Liver (tissue), 9 donors: Measurements from ENCODE around the gene DROSHA. TPM values are rescaled to one million over a fixed set of nuclear protein-coding genes. Genes with fewer than 3 reads are reported as not detected.

Source experiments
- DNase-seq: peaks from one replicate; pipeline ENCODE4 v3.0.0-alpha.2; 2017; ENCODE audit warnings: low spot score
- H3K27ac ChIP-seq, 2 donors: one replicate each; pipeline ENCODE4 v1.7.0; 2013; ENCODE audit warnings: inconsistent platforms in 2 of 2, low read length in 2 of 2, control low read depth in 1 of 2, low read depth in 1 of 2, mild to moderate bottlenecking in 1 of 2
- H3K27me3 ChIP-seq, 4 donors: one replicate each; pipeline versions ENCODE4 v1.6.1 to v1.7.0; 2013; ENCODE audit warnings: low read length in 3 of 4, inconsistent platforms in 1 of 4, mild to moderate bottlenecking in 1 of 4, moderate library complexity in 1 of 4; ENCODE audit not compliant: control insufficient read depth in 4 of 4, insufficient read depth in 4 of 4
- H3K36me3 ChIP-seq, 4 donors: one replicate each; pipeline versions ENCODE4 v1.6.1 to v1.7.0; 2013; ENCODE audit warnings: low read length in 3 of 4, mild to moderate bottlenecking in 3 of 4, low read depth in 1 of 4, moderate library complexity in 1 of 4; ENCODE audit not compliant: control insufficient read depth in 4 of 4, insufficient read depth in 3 of 4
- H3K4me1 ChIP-seq, 4 donors: one replicate each; pipeline versions ENCODE4 v1.6.1 to v1.7.0; 2013; ENCODE audit warnings: low read length in 3 of 4, mild to moderate bottlenecking in 3 of 4, moderate library complexity in 1 of 4; ENCODE audit not compliant: control insufficient read depth in 4 of 4, insufficient read depth in 4 of 4
- H3K4me3 ChIP-seq, 3 donors: one replicate each; pipeline versions ENCODE4 v1.6.1 to v1.7.0; 2013; ENCODE audit warnings: low read length in 3 of 3, control low read depth in 1 of 3, low read depth in 1 of 3, mild to moderate bottlenecking in 1 of 3
- H3K9ac ChIP-seq, 2 donors: one replicate each; pipeline ENCODE4 v1.7.0; 2013; ENCODE audit warnings: low read length in 2 of 2, mild to moderate bottlenecking in 2 of 2, moderate library complexity in 2 of 2, control low read depth in 1 of 2, low read depth in 1 of 2
- H3K9me3 ChIP-seq, 4 donors: one replicate each; pipeline versions ENCODE4 v1.6.1 to v1.7.0; 2013; ENCODE audit warnings: low read length in 3 of 4; ENCODE audit not compliant: control insufficient read depth in 4 of 4
- CTCF ChIP-seq: fragments of 150-350 bp; IDR thresholded peaks from 2 replicates; pipeline ENCODE4 v1.5.1; 2017; ENCODE audit warnings: improper control_type of control experiment, low read depth, low read length; ENCODE audit not compliant: missing input control
- EGR1 ChIP-seq, 2 donors: IDR thresholded peaks; 2 replicates each; pipeline ENCODE4 v1.6.1; 2016 to 2018; ENCODE audit warnings: antibody characterized with exemption in 2 of 2, low read depth in 2 of 2
- FOXA1 ChIP-seq: IDR thresholded peaks from 2 replicates; pipeline ENCODE4 v1.6.1; 2016; ENCODE audit warnings: antibody characterized with exemption
- FOXA2 ChIP-seq: IDR thresholded peaks from 2 replicates; pipeline ENCODE4 v1.6.1; 2016; ENCODE audit warnings: antibody characterized with exemption
- GABPA ChIP-seq, 2 donors: IDR thresholded peaks in 1 of 2; conservative IDR thresholded peaks in 1 of 2; 2 replicates each; pipeline ENCODE4 v1.6.1; 2016; ENCODE audit warnings: antibody characterized with exemption in 2 of 2, mild to moderate bottlenecking in 1 of 2, moderate library complexity in 1 of 2
- HNF4A ChIP-seq, 2 donors: conservative IDR thresholded peaks; 2 replicates each; pipeline ENCODE4 v1.6.1; 2016; ENCODE audit warnings: antibody characterized with exemption in 2 of 2, mild to moderate bottlenecking in 2 of 2
- HNF4G ChIP-seq: IDR thresholded peaks from 2 replicates; pipeline ENCODE4 v1.6.1; 2016; ENCODE audit warnings: antibody characterized with exemption
- JUND ChIP-seq, 2 donors: IDR thresholded peaks; 2 replicates each; pipeline ENCODE4 v1.6.1; 2016; ENCODE audit warnings: antibody characterized with exemption in 2 of 2
- MAX ChIP-seq: IDR thresholded peaks from 2 replicates; pipeline ENCODE4 v1.6.1; 2016; ENCODE audit warnings: antibody characterized with exemption
- NR2F2 ChIP-seq: IDR thresholded peaks from 2 replicates; pipeline ENCODE4 v1.6.1; 2016; ENCODE audit warnings: antibody characterized with exemption
- RAD21 ChIP-seq, 2 donors: IDR thresholded peaks; 2 replicates each; pipeline ENCODE4 v1.6.1; 2016; ENCODE audit warnings: antibody characterized with exemption in 2 of 2, mild to moderate bottlenecking in 2 of 2
- REST ChIP-seq: IDR thresholded peaks from 2 replicates; pipeline ENCODE4 v1.6.1; 2016; ENCODE audit warnings: antibody characterized with exemption, mild to moderate bottlenecking
- RXRA ChIP-seq, 2 donors: IDR thresholded peaks; 2 replicates each; pipeline ENCODE4 v1.6.1; 2017 to 2018; ENCODE audit warnings: antibody characterized with exemption in 2 of 2, mild to moderate bottlenecking in 1 of 2
- SP1 ChIP-seq: IDR thresholded peaks from 2 replicates; pipeline ENCODE4 v1.6.1; 2018; ENCODE audit warnings: antibody characterized with exemption, mild to moderate bottlenecking
- TAF1 ChIP-seq: conservative IDR thresholded peaks from 2 replicates; pipeline ENCODE4 v1.6.1; 2016; ENCODE audit warnings: antibody characterized with exemption, mild to moderate bottlenecking
- YY1 ChIP-seq: IDR thresholded peaks from 2 replicates; pipeline ENCODE4 v1.6.1; 2016; ENCODE audit warnings: antibody characterized with exemption, mild to moderate bottlenecking
- WGBS: extraction: QIAGEN DNeasy Blood & Tissue Kit; methylation state at CpG from one replicate; pipeline ENCODE4 v1.1.7; 2013; 5-methylcytosine and 5-hydroxymethylcytosine counted together
- polyA plus RNA-seq, 2 donors: library from polyadenylated mRNA; stranded (reverse) in 1 of 2; unstranded in 1 of 2; fragments of 200-250 nt in 1 of 2; fragments of >200 nt in 1 of 2; fragmentation: Nextera tagmentation in 1 of 2; extraction: Ambion mirVana in 1 of 2; gene quantifications; one replicate each; pipeline versions ENCODE4 v1.2.1 to v1.2.3, GENCODE V29; 2013 to 2015
- total RNA-seq, 2 donors: library from RNA; depleted of rRNA; stranded (reverse); fragments of >200 nt; gene quantifications; one replicate each; pipeline ENCODE4 v1.2.3, GENCODE V29; 2014
- TF ChIP-seq, protein P1 (sequence below): IDR thresholded peaks from 2 replicates; pipeline ENCODE4 v1.6.1; 2016; ENCODE audit warnings: antibody characterized with exemption
- TF ChIP-seq, protein P2 (sequence below): IDR thresholded peaks from 2 replicates; pipeline ENCODE4 v1.6.1; 2016; ENCODE audit warnings: antibody characterized with exemption
- donor health status: healthy.
- donor health status: healthy.
- donor health status: healthy.
- donor health status: healthy.
- donor health status: healthy.

Gene DROSHA
- total and polyA plus RNA-seq, 4 donors, result 8.2 to 25.4 (median 15.4) TPM

DNA sequence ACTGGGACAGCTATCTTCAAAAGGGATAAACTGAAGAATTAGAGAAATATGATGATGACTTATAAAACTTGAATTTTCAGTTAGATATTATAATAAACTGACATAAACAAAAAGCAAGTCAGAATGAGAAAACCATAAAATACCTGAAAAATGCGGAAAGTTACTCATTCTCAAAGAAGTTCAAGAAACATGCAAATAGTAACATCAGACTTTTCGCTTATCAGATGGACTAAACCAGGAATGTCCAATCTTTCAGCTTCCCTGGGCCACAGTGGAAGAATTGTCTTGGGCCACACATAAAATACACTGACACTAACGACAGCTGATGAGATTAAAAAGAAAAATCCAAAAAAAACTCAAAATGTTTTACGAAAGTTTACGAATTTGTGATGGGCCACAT is 53.9 kb downstream of the DROSHA start:
- Histone ChIP-seq H3K9me3 (no peaks in the 10 kb centered on the region), H3K9ac (no peak overlapping the region), H3K27me3 (no peaks in the 10 kb centered on the region), H3K36me3 (peaks cover 2 to 13% (median 7%) of the 10 kb centered on the region in 4 donors), H3K27ac (no peak overlapping the region), H3K4me3 (no peak overlapping the region), H3K4me1 (no peaks in the 10 kb centered on the region)
- DNase-seq, result no peak
- 98% methylated on average over 5 of the region's 5 CpGs for WGBS
- no peak for TF ChIP-seq FOXA1
- TF ChIP-seq SP1, result no peak
- no peak for TF ChIP-seq JUND (IDR thresholded peaks at IDR 0.05)
- TF ChIP-seq EGR1 (IDR thresholded peaks at IDR 0.05; ENCODE audit: low read depth in 2 of 2), result no peak
- TF ChIP-seq, protein P1, sequence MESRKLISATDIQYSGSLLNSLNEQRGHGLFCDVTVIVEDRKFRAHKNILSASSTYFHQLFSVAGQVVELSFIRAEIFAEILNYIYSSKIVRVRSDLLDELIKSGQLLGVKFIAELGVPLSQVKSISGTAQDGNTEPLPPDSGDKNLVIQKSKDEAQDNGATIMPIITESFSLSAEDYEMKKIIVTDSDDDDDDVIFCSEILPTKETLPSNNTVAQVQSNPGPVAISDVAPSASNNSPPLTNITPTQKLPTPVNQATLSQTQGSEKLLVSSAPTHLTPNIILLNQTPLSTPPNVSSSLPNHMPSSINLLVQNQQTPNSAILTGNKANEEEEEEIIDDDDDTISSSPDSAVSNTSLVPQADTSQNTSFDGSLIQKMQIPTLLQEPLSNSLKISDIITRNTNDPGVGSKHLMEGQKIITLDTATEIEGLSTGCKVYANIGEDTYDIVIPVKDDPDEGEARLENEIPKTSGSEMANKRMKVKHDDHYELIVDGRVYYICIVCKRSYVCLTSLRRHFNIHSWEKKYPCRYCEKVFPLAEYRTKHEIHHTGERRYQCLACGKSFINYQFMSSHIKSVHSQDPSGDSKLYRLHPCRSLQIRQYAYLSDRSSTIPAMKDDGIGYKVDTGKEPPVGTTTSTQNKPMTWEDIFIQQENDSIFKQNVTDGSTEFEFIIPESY, result no peak
- no peak for TF ChIP-seq RXRA (IDR thresholded peaks at IDR 0.05)
- no peak for TF ChIP-seq TAF1
- TF ChIP-seq YY1, result no peak
- TF ChIP-seq HNF4G, result no peak
- TF ChIP-seq FOXA2, result no peak
- TF ChIP-seq CTCF, result no peak
- no peak for TF ChIP-seq MAX
- no peak for TF ChIP-seq RAD21 (IDR thresholded peaks at IDR 0.05)
- TF ChIP-seq GABPA (IDR thresholded peaks at IDR 0.05 in 1 of 2, conservative IDR thresholded peaks at IDR 0.05 in 1 of 2), result no peak
- TF ChIP-seq REST, result no peak
- TF ChIP-seq NR2F2, result no peak
- TF ChIP-seq, protein P2, sequence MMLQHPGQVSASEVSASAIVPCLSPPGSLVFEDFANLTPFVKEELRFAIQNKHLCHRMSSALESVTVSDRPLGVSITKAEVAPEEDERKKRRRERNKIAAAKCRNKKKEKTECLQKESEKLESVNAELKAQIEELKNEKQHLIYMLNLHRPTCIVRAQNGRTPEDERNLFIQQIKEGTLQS, result no peak
- no peak for TF ChIP-seq HNF4A (conservative IDR thresholded peaks at IDR 0.05)
